HG03469 (cell line): Measurements from ENCODE around the gene NCAPG2.
"Not testable (repeated sequence)": the region's sequence is repeated elsewhere in the genome, so short reads cannot be mapped to it uniquely, and the experiment has no call there.

Experiments
- ATAC-seq: cut with Tn5 transposase; IDR thresholded peaks from one replicate; pipeline ENCODE4 v1.9.1; 2021; ENCODE audit warnings: mild to moderate bottlenecking, moderate library complexity, moderate number of reproducible peaks; ENCODE audit not compliant: unreplicated experiment

The NCAPG2 gene

DNA sequence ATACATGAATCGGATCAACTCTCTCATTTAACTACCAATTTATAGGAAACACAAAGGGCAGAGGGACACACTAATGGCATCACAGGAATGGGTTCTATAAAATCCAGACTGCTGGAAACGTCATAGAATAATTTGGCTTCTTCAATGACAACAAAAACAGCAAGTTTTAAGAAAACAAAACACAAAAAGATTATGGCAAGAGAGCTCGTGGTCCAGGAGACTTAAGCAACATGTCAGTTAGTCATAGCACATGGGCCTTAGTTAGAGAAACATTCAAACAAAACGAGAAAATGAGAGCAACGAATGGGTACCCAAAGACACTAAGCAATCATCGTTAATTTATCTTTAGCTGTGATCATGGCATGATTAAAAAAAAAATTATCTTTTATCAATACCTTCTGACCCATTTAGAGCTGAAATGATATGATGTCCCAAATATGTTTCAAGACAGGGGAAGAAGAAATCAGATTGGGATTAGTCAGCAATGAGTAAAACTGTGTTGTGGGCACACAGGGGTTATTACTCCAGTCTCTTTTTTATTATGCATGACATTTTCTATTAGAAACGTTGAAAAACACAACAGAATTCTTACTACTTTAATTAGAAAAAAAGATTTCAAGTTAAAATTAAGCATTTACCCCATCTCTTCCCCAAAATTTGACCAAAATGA lies 28.3 kb downstream of the NCAPG2 start:
- ATAC-seq, result no peak

DNA sequence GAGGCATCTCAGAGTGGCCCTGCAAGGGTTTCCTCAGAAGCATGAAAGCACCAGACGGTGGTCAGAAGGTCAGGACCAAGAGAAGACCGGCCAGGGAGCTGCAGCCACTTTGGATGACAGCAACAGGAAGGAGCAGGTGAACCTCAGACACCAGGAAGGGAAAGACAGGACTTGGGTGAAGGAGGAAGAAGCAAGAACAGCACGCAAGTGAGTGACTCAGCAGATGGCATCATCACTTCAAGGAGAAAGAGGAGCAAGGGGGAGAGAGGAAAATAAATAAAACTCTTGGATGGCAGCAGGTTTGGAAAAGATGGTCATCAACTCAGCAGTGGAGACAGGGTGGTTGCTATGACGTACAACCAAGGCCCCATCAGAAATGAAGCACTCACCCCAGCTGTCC lies 31.6 kb downstream of the NCAPG2 start:
- no peak for ATAC-seq

DNA sequence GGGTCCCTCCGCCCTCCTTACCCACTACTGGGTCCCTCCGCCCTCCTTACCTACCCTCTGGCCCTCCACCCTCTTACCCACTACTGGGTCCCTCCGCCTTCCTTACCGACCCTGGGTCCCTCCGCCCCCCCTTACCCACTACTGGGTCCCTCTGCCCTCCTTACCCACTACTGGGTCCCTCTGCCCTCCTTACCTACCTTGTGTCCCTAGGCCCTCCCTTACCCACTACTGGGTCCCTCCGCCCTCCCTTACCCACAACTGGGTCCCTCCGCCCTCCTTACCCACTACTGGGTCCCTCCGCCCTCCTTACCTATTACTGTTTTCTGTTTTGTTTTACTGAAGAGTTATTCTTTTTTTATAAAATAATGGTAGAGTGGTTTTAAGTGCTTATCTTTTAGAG lies 36.5 kb downstream of the NCAPG2 start:
- ATAC-seq, result not testable (repeated sequence)

DNA sequence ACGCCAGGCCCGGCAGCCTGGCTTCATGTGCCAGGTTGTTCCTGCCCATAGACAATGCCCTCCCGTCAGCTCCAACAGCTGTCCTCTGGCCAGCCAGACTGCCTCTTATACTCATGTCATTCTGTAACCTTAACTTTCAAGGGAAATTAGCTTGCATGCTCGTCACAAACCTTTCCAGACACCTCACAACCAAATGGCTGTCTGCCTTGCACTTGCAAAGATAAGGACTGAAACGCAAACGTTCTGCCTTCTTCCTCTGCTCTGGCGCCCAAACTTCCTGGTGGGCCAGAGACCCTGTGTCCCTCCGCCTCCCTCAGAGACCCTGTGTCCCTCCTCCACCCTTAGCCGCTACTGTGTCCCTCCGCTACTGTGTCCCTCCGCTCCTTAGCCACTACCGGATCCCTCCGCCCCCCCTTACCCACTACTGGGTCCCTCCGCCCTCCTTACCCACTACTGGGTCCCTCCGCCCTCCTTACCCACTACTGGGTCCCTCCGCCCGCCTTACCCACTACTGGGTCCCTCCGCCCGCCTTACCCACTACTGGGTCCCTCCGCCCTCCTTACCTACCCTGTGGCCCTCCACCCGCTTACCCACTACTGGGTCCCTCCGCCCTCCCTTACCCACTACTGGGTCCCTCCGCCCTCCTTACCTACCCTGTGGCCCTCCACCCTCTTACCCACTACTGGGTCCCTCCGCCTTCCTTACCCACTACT lies 37.5 kb downstream of the NCAPG2 start:
- ATAC-seq, result not testable (repeated sequence)

DNA sequence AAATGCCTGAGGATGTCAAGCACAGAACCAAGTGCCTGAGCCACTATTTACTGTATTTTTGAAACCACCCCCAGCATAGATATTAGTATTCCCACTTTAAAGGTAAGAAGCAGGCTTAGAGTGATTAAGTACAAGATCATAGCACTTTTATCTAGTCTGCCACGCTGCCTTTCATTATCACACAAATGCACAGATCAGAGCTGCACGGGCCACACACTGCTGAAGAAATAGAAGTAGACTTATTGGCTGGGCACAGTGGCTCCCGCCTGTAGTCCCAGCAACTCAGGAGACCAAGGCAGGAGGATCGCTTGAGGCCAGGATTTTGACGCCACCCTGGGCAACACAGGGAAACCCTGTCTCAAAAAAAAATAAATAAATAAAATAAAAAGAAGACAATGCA lies 38.2 kb downstream of the NCAPG2 start:
- ATAC-seq, result no peak

DNA sequence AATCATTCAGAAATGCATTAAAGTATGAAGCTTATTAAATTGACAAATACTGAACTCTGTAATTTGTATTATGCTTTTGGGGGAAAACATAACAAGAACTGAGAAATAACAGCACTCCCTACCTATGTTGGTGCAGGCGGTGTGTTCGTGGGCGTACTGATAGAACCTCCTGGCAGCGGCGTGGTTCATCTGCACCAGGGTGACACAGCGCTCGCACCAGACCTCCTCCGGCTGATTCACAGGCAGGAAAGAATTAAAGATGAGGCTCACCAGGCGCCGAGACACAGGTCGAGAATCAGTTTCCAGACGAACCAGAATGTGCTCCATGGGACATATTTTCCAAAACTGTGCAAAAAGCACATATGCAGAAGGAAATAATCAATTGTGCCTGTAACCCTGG lies 40.2 kb downstream of the NCAPG2 start:
- ATAC-seq, result no peak

DNA sequence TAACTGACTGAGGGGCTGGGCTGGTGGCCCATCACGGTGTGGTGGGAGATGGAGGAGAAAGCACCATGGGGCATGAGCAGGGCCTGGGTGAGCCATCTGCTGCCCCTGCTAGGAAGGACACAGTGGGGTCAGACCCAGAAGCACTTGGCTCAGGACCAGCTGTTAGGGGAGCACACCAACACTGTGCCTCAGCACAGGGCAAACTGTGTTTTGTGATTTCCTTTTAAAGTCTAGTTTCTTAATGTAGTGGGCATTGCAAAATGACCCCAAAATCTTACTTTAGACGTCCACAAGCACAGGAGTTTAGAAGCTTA lies 41.2 kb downstream of the NCAPG2 start:
- ATAC-seq, result no peak

DNA sequence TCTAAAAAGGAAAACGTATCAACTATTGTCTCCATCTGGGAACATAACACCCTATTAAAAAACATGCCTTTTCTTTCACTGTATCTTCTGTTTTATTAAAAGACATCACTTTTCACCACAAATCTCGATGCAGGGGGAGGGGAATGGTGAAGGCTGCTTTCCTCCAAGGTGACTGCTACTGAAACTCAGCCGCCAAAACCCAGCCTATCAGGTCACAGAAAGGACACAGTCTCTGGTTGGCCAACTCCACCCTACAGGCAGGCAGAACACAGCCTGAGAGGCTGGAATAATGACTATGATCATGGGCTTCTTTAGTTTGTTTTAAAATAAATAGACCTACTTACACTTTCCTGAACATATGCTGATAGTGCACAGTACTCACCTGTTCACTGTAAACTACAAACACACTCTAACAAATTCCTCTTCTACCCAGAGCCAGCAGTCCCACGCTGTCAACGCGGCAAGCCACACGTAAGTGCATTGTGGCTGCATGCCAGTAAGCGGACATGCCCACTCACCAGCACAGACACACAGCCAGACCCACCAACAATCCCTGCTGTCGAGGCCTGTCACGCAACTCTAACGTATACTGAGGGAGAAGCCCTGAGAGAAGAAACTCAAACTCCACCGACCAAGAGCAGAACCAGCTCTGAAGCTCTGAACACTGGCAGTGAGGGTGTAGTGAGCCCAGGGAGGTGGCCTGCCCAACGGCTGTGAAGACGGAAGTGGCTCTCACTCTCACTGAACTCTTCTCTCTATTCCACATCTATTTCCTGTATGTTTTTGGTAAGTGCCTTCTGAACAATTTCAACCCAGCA lies 41.8 kb downstream of the NCAPG2 start:
- no peak for ATAC-seq

DNA sequence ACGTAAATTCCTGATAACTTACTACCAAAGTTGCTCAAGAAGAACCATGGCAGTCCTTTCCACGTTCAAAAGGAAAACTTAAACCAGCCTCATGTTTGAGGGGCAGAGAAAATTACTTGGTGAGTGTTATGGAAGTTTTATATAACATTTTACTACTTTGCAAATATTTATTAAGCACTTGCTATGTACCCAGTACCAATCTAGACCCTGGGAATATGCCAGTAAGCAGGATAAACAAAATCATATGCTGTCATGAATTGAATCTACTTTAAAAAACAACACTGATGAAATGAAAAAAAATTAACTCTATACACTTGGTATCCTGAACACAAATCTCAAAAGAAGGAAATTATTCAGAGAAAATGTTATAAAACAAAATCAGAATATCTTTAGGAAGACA lies 46.1 kb downstream of the NCAPG2 start:
- ATAC-seq, result no peak

DNA sequence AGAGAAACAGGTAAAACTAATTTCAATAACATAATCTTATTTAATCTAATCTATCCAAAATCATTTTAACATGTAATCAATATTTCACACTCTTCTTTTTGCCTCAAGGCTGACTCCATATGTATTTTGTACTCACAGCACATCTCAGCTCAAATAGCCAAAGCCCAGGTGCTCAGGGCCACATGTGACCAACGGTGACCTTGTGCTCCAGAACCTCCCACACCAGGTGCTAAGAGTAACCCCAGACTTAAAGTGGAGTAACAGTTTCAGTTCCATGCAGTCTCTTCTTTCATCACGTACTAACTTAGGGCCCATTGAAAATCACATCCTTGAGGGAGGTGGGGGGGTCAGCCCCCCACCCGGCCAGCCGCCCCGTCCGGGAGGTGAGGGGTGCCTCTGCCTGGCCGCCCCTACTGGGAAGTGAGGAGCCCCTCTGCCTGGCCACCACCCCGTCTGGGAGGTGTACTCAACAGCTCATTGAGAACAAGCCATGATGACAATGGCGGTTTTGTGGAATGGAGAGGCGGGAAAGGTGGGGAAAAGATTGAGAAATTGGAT lies 47.3 kb downstream of the NCAPG2 start:
- peak; percentile 27 for ATAC-seq

DNA sequence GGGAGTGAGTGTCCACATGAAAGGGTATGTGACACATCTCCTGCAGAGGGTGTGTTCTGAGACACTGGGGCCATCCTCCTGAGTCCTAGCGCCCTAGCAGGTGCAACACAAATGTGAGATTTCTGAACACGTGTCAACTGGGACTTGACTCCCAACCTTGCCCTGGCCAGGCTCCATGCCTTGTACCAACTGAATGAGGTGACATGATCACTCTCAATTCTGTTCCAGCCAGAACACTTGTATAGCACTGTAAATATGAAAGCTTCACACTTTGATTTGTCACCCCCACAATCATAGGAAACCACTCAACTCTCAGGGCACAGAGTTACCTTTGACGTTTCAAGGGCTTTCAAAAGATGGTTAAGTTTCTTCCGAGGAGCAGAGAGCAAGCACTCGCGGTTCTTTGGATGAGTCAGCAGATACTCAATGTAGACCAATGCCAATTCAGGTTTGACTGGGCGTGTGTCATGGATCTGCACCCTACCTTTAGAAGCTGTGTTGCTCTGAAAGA lies 48.6 kb downstream of the NCAPG2 start:
- peak; percentile 94 for ATAC-seq

DNA sequence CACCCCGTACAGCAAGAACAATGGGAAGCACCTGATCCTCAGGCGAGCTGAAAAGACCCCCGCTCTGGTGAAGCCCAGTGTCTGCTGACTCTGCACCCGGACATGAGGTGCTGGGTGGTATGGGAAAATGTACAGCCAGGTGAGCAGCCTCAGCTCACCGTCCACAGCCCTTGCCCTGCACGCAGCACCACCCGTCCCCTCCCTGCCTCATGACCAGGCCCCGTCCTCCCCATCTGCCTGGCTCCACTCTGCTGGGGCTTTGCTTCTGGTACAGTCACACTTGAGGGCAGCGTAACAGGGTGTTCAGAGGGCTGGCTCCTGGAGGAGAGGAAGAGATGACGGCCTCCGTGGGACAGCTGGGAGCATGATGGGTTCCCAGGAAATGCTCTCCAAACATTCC lies 49.1 kb downstream of the NCAPG2 start:
- ATAC-seq, result no peak

DNA sequence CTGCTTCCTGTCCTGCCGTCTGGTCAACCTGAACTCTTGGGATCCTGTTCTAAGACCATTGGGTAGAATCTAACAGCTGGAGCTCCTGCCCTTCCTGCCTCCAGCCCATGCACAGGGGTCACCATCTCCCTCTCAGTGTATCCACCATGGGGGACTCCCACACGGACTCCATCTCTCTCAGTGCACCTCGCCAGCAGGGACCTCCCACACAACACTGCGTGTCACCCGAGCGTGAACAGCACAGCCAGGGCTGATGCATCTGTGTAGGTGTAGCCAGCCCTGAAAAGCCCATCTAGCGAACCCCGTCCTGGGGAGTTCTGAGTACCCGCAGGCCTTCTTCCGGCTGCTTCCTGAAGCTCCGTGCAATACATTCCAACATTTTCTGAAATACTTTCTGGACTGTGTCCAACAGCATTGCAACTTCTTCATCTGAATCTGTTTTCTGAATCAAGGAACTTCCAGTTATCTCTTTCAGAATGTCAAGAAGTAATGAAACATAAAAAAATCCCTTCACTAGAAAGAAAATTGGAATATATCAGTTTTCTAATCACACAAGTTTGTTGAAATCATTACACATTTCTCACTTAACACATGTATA lies 52.5 kb downstream of the NCAPG2 start:
- no peak for ATAC-seq

DNA sequence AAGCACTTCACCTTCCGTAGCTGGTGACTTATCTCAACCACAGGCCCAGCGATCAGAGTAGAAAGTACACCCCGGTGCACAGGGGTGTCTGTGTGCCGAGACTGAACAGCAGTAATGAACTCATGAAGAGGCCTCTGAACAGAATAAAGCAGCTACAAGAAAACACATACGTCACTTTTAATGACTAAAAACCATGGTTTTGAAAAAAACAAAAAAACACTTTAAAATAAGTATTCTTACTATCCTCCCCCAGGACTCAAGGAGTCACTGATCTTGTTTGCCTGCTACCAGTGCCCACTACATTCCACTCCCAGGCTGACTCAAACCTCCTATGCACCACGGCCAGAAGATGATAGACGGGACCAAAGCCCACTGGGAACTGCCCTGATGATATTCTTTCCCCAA lies 53.8 kb downstream of the NCAPG2 start:
- no peak for ATAC-seq

DNA sequence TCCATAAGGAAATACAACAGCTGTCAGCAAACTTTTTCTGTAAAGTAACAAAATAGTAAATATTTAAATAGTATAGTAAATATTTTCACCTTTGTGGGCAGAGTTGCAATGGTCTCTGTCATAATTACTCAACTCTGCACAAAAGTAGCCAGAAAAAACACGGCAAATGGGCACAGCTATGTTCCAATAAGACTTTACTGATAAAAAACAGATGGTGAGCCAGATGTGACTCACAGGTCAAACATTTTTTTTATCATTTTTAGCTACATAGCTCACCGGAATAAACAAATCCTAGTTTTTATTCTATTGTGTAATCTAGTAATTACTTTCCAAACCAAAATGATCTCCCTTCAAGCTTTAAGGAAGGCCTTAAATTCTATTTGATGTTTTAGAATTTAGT lies 55.3 kb downstream of the NCAPG2 start:
- ATAC-seq, result no peak

DNA sequence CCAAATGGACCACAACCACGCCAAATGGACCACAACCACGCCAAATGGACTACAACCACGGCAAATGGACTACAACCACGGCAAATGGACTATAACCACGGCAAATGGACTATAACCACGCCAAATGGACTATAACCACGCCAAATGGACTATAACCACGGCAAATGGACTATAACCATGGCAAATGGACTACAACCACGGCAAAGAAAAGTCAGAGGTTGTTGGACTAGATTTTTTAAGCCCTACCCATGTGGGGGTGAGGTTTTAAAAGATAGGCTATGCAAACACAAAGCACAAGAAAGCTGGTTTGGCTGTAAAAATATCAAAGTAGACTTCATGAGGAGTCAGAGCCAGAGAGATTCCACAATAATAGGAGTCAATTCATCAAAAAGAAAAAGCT lies 55.8 kb downstream of the NCAPG2 start:
- no peak for ATAC-seq

DNA sequence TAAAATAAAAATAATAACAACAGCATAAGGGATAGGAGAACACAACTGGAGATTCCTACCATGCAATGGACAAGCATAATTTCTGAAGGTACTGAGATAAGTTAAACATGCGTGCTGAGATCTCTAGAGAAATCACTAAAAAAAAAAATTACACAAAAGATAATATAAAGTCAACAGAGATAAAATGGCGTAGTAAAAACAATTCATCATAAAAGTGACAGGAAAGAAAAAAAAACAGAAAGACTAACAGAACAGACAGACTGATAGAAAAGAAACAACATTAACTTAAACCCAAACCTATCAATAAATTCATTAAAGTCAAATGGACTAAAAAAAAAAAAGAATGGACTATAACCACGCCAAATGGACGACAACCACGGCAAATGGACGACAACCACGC lies 56.4 kb downstream of the NCAPG2 start:
- no peak for ATAC-seq

DNA sequence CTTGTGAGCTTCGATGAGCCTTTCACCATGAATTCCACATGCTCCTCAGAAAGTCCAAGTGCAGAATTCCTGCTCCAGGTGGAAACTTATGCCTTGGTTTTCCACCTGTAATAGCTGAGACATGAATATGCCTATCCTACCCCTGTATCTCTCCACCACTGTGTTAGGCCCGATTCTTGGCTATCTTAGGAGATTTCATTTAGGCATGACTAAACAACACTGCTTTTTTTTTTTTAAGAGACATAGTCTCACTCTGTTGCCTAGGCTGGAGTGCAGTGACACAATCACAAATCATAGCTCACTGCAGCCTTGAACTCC lies 57.2 kb downstream of the NCAPG2 start:
- ATAC-seq, result no peak

DNA sequence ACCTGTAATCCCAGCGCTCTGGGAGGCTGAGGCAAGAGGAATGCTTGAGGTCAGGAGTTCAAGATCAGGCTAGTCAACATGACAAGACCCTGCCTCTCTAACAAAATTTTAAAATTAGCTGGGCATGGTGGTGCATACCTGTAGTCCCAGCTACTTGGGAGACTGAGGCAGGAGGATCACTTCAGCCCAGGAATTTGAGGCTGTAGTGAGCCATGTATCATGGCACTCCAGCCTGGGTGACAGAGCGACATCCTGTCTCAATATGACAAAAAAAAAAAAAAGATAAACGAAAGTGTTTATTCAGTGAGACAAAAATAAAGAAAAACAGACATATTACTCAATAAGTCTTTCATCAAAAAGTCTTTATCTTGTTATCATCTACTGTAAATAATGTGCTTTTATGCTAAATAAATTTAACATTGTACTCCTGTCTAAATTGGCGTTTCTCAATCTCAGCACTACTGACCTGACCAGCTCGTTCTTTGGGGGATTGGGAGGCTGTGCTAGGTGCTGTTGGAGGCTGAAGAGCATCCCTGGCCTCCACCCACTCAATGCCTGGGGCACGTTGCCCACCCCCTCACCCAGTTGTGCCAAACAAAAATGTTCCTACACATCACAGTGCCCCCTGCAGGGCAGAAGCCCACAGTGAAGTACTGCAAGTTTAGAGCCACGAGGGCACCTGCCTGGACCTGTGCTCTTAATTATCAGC lies 57.7 kb downstream of the NCAPG2 start:
- ATAC-seq, result no peak

DNA sequence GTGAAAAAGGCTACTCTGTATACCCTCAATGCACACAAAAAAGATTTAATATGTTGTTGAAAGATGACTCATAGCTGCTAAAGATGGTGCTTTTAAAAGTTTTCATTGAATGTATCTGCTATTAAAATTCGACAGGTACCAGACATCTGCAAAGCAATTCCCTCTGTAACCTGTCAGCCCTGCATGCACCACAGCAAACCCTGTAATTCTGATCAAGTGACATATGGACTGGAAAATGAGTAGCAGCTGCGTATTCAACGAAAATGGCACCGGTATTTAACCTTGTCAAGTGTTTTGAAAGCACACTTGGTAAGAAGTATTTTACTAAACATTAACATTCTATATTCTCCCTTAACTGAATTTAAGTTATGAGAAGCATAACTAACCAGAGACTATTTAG lies 58.8 kb downstream of the NCAPG2 start:
- no peak for ATAC-seq

DNA sequence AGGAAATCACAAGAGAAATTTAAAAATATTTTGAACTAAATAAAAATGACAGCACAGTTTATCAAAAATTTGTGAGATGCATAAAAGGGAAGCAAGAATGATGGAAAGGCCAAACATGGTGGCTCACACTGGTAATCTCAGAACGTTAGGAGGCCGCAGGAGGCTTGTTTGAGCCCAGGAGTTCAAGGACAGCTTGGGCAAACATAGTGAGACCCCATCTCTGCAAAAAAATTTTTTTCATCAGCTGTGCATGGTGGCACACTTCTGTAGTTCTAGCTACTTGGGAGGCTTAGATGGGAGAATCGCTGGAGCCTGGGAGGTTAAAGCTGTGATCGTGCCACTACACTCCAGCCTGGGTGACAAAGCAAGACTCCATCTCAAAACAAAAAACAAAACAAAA lies 62.5 kb downstream of the NCAPG2 start:
- ATAC-seq, result no peak
